Uterus (tissue), 2 donors: ENCODE measurements around the gene MYOD1.

Experiments
- POLR2A ChIP-seq, 2 donors: fragments of 450-650 bp; IDR thresholded peaks; one replicate each; pipeline ENCODE4 v1.6.1; 2016; ENCODE audit warnings: antibody characterized with exemption in 2 of 2, mild to moderate bottlenecking in 1 of 2, moderate library complexity in 1 of 2
- TF ChIP-seq, protein P1 (sequence below), 4 experiments: fragments of 200-600 bp in 2 of 4; fragments of 450-650 bp in 2 of 4; sonication (generic) in 2 of 4; IDR thresholded peaks; one replicate each; pipeline ENCODE4 v1.5.1; 2016 to 2019; ENCODE audit warnings: antibody characterized with exemption in 4 of 4, mild to moderate bottlenecking in 2 of 4, moderate library complexity in 1 of 4

DNA sequence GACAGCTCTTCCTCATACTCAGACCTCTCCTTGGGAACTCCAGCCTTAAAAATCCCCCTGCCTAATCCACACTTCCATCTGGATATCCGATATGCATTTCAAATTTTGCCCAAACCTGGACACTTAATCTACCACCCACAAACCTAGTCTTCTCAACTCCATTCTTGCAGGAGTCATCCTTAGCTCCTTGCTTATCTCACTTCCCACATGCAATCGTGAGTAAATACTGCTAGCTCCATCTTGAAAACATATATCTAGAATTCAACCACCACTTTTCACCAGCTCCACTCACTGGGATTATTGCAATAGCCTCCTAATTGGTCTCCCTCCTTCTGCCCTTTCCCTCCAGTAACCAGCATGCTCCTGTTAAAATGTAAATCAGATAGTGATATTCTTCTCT is 2.6 kb upstream of the MYOD1 start:
- TF ChIP-seq, protein P1, sequence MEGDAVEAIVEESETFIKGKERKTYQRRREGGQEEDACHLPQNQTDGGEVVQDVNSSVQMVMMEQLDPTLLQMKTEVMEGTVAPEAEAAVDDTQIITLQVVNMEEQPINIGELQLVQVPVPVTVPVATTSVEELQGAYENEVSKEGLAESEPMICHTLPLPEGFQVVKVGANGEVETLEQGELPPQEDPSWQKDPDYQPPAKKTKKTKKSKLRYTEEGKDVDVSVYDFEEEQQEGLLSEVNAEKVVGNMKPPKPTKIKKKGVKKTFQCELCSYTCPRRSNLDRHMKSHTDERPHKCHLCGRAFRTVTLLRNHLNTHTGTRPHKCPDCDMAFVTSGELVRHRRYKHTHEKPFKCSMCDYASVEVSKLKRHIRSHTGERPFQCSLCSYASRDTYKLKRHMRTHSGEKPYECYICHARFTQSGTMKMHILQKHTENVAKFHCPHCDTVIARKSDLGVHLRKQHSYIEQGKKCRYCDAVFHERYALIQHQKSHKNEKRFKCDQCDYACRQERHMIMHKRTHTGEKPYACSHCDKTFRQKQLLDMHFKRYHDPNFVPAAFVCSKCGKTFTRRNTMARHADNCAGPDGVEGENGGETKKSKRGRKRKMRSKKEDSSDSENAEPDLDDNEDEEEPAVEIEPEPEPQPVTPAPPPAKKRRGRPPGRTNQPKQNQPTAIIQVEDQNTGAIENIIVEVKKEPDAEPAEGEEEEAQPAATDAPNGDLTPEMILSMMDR (IDR thresholded peaks at IDR 0.05): no peak
- no peak for TF ChIP-seq POLR2A (IDR thresholded peaks at IDR 0.05)
